Heart right ventricle (tissue), 16 donors: ENCODE data around the gene POLR2I. TPM values are rescaled to one million over a fixed set of nuclear protein-coding genes. Genes with fewer than 3 reads are reported as not detected.

Experiments used
- ATAC-seq, 8 donors: fragments of 200-7000 bp; cut with Tn5 transposase; one replicate each; pipeline ENCODE4 v1.9.1; 2020; ENCODE audit warnings: mild to moderate bottlenecking in 8 of 8, moderate library complexity in 8 of 8, moderate number of reproducible peaks in 1 of 8
- DNase-seq, 2 donors: peaks; one replicate each; pipeline ENCODE4 v3.0.0-alpha.2; 2020
- H3K27ac ChIP-seq, 10 donors: fragments of 200-600 bp; sonication (generic) in 2 of 10; one replicate each; pipeline versions ENCODE4 v1.5.0 to v1.8.0; 2020 to 2022; ENCODE audit warnings: mild to moderate bottlenecking in 3 of 10
- H3K27me3 ChIP-seq, 7 donors: fragments of 200-600 bp; one replicate each; pipeline ENCODE4 v1.8.0; 2021 to 2022; ENCODE audit warnings: mild to moderate bottlenecking in 2 of 7
- H3K36me3 ChIP-seq, 9 donors: fragments of 200-600 bp; sonication (generic) in 1 of 9; one replicate each; pipeline versions ENCODE4 v1.5.0 to v1.8.0; 2020 to 2022; ENCODE audit warnings: mild to moderate bottlenecking in 2 of 9
- H3K4me1 ChIP-seq, 9 donors: fragments of 200-600 bp; sonication (generic) in 1 of 9; one replicate each; pipeline versions ENCODE4 v1.5.0 to v1.8.0; 2020 to 2022; ENCODE audit warnings: mild to moderate bottlenecking in 4 of 9
- H3K4me3 ChIP-seq, 10 donors: fragments of 200-600 bp; sonication (generic) in 2 of 10; one replicate each; pipeline versions ENCODE4 v1.5.0 to v1.8.0; 2020 to 2022; ENCODE audit warnings: mild to moderate bottlenecking in 7 of 10, moderate library complexity in 2 of 10
- H3K9me3 ChIP-seq, 11 donors: fragments of 200-600 bp in 10 of 11; sonication (generic) in 2 of 11; one replicate each; pipeline versions ENCODE4 v1.5.0 to v1.8.0; 2013 to 2022; ENCODE audit warnings: mild to moderate bottlenecking in 2 of 11, control low read depth in 1 of 11, moderate library complexity in 1 of 11
- CTCF ChIP-seq, 9 donors: fragments of 200-600 bp; sonication (generic) in 2 of 9; IDR thresholded peaks; one replicate each; pipeline versions ENCODE4 v1.5.0 to v1.8.0; 2021 to 2022; ENCODE audit warnings: antibody characterized with exemption in 9 of 9, mild to moderate bottlenecking in 5 of 9, moderate library complexity in 1 of 9
- WGBS, 2 donors: extraction: QIAGEN DNeasy Blood & Tissue Kit; methylation state at CpG; one replicate each; pipeline ENCODE4 v1.1.7; 2013; ENCODE audit warnings: inconsistent platforms in 1 of 2; 5-methylcytosine and 5-hydroxymethylcytosine counted together
- intact Hi-C, 10 donors: fragments of 100-400 bp; cut with DNase I; formaldehyde crosslinking; loops; one replicate each; pipeline versions ENCODE4 v1.11.1 to v1.14.2; 2022
- polyA plus RNA-seq, 2 donors: library from polyadenylated mRNA; stranded (reverse); fragments of 200-250 nt; gene quantifications; one replicate each; pipeline ENCODE4 v1.2.3, GENCODE V29; 2013
- total RNA-seq, 10 donors: library from RNA; stranded (reverse); fragmentation: NEBNext Ultra II Directional in 3 of 10; extraction: Animal tissue kit (Norgen Biotek cat#: 25700) in 3 of 10; gene quantifications; one replicate each; pipeline versions ENCODE4 v1.2.1 to v1.2.4, GENCODE V29; 2021 to 2023
- donor health status: Arrhythmogenic right ventricular cardiomyopathy.
- donor health status: ischemic (EF 13 %, LVEDD 7.1; RV severe dilation, severe dysfunction).
- donor health status: healthy with polysubstance abuse.
- donor health status: DM: no; HTN: yes; CAD: no.
- donor health status: DM: no; HTN: no; CAD: no.
- donor health status: ischemic (EF 25% LVEDD 6.9; RV normal size, moderate dysfunction).
- donor health status: ischemic (EF 25% LVEDD 5.7; RV mildly dilated, moderate dysfunction).
- donor health status: healthy.
- donor health status: DM: yes; HTN: yes; CAD: no.
- donor health status: Ischemic cardiomyopathy.
- donor health status: ischemic (EF 35%, LVEDD 5.7; RV mildly dilated, moderate dysfunction).
- donor health status: nonischemic (EF 11% LVEDD 7.7; RV severe dilation, severe dysfunction).
- donor health status: DM: yes; HTN: yes; CAD: no.
- donor health status: PGD.
- donor health status: ischemic (EF 29% LVEDD 5.4; RV normal size, mild dysfunction).
- donor health status: nonischemic (EF 23%, LVEDD 6.1; RV moderate dilation, normal function).

Gene POLR2I
- total and polyA plus RNA-seq, 12 donors = 83.7 to 153 (median 111) TPM

GRCh38 chr19:36113894-36114720 is 568 bp downstream of the POLR2I start:
- no peaks in the 10 kb centered on the region for H3K9me3 ChIP-seq
- no peak for TF ChIP-seq CTCF (IDR thresholded peaks at IDR 0.05)
- peaks cover 7 to 30% (median 24%) of the 10 kb centered on the region in 9 donors for H3K4me1 ChIP-seq
- intact Hi-C loops = loop anchor here in 7 of 10 donors (2.0 to 10.0 kb wide), 6 partner anchors 49 to 119 kb away; partner anchors contain the start of genes THAP8 (in 3 of the 7), WDR62 (in 3 of the 7) and SDHAF1 (in 1 of the 7)
- WGBS, 2 donors = 8 to 11% methylated on average over 46 to 48 of the region's 48 CpGs
- H3K27ac ChIP-seq = peak overlapping the region; percentile 41 to 93 (median 89)
- H3K27me3 ChIP-seq = no peaks in the 10 kb centered on the region
- peak overlapping the region; percentile 71 to 90 (median 78) for H3K4me3 ChIP-seq
- peak in 2 of 8 donors; percentile 0 to 16 for ATAC-seq
- peaks cover 0 to 61% (median 11%) of the 10 kb centered on the region in 9 donors for H3K36me3 ChIP-seq
- DNase-seq = peak in 1 of 2 donors; percentile 38

- peak overlapping the region in 1 of 10 donors; percentile 84 for H3K27ac ChIP-seq
- ATAC-seq = no peak
- 92 to 93% methylated on average over 34 of the region's 34 CpGs for WGBS, 2 donors
- peak overlapping the region in 7 of 10 donors; percentile 71 to 90 (median 80) for H3K4me3 ChIP-seq
- TF ChIP-seq CTCF (IDR thresholded peaks at IDR 0.05) = no peak
- intact Hi-C loops = loop anchor here in 5 of 10 donors (5.0 to 10.0 kb wide), 5 partner anchors 49 to 119 kb away; partner anchors contain the start of genes SDHAF1 (in 1 of the 5), THAP8 (in 1 of the 5) and WDR62 (in 1 of the 5)
- peaks cover 7 to 30% (median 24%) of the 10 kb centered on the region in 9 donors for H3K4me1 ChIP-seq
- H3K9me3 ChIP-seq = no peaks in the 10 kb centered on the region
- DNase-seq = no peak
- peaks cover 0 to 55% (median 11%) of the 10 kb centered on the region in 9 donors for H3K36me3 ChIP-seq
- no peaks in the 10 kb centered on the region for H3K27me3 ChIP-seq
Measured at GRCh38 chr19:36113425-36113824, 1.2 kb downstream of the POLR2I start.

GRCh38 chr19:36112678-36113077 is 2.0 kb downstream of the POLR2I start:
- intact Hi-C loops = loop anchor here in 5 of 10 donors (5.0 to 10.0 kb wide), 5 partner anchors 48 to 118 kb away; partner anchors contain the start of genes SDHAF1 (in 1 of the 5), THAP8 (in 1 of the 5) and WDR62 (in 1 of the 5)
- H3K9me3 ChIP-seq = no peaks in the 10 kb centered on the region
- no peak for TF ChIP-seq CTCF (IDR thresholded peaks at IDR 0.05)
- WGBS, 2 donors = 95 to 98% methylated on average over 10 of the region's 10 CpGs
- no peak overlapping the region for H3K27ac ChIP-seq
- DNase-seq = no peak
- no peaks in the 10 kb centered on the region for H3K27me3 ChIP-seq
- no peak for ATAC-seq
- H3K36me3 ChIP-seq = peaks cover 0 to 48% (median 11%) of the 10 kb centered on the region in 9 donors
- H3K4me3 ChIP-seq = no peak overlapping the region
- H3K4me1 ChIP-seq = peaks cover 7 to 30% (median 24%) of the 10 kb centered on the region in 9 donors

GRCh38 chr19:36111200-36111539 is 3.5 kb downstream of the POLR2I start:
- Histone ChIP-seq H3K4me1 (peaks cover 5 to 20% (median 15%) of the 10 kb centered on the region in 9 donors), H3K36me3 (peaks cover 0 to 34% (median 11%) of the 10 kb centered on the region in 9 donors)
- intact Hi-C loops = loop anchor here in 5 of 10 donors (5.0 to 10.0 kb wide), 5 partner anchors 46 to 116 kb away; partner anchors contain the start of genes SDHAF1 (in 1 of the 5), THAP8 (in 1 of the 5) and WDR62 (in 1 of the 5)

More at GRCh38 chr19:36111200-36111539, 3.5 kb downstream of the POLR2I start:
- 81 to 83% methylated on average over 13 of the region's 13 CpGs for WGBS, 2 donors
- DNase-seq (no peak), ATAC-seq (no peak)
- Histone ChIP-seq H3K27me3 (no peaks in the 10 kb centered on the region), H3K9me3 (no peaks in the 10 kb centered on the region), H3K27ac (no peak overlapping the region), H3K4me3 (no peak overlapping the region)
- TF ChIP-seq CTCF (IDR thresholded peaks at IDR 0.05) = no peak
